ENCODE measurements around the gene HEYL.

The HEYL gene

DNA sequence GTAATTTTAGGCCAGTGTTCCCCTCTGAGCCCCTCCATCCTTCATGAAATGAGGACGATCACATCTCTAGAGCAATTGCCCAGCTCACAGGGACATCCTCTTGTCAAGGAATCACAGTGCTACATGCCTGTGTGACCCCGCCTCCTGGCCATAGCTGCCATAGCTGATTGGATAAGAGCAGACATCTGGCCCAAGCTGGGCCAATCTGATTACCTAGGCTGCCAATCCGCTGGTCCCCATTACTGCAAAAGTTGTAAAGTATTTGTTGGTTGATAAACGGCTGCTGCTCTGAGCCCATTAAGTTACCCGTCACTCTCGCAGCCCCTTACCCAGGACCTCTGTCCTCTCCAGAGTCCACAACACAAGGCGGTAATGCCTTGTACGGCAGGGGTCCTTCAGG lies 24.1 kb upstream of the HEYL start:
- DNase-seq: no peak

DNA sequence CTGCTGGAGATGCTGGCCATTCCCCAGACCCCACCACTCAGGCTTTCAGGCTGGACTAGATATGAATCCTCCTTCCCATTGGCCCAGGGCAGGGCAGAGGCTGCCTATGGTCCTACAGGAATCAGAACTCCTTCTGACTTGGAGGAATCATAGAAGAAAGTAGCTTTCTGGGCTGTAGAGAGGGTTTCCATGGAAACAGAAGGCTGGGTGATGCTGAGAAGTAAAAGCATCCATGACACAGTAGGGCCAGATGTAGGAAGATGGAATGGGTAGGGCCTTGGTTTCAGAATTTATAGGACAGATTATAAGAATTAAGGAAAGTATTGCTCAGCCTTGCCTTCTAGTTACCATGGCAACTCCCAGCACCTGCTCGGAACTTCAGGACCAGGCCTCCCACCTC lies 23.4 kb upstream of the HEYL start:
- no peak for DNase-seq

DNA sequence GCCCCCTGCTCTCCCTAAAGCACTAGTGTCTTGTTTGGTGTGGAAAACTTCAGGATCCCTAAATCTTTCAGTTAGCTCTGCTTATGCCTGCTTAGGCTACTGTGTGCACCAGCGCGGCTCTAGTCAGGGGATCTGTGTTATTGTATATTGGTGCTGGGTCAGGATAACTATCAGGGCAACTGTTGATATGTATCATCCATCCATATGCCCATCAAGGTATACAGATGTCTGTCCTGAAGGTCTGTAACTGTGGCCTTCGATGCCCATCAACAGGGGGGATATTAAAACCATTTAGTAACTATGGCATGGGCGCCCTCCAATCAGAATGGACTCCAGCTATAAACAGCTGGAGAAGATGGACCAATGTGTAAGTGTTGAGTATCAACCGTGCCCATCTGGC lies 20.1 kb upstream of the HEYL start:
- no peak for DNase-seq

DNA sequence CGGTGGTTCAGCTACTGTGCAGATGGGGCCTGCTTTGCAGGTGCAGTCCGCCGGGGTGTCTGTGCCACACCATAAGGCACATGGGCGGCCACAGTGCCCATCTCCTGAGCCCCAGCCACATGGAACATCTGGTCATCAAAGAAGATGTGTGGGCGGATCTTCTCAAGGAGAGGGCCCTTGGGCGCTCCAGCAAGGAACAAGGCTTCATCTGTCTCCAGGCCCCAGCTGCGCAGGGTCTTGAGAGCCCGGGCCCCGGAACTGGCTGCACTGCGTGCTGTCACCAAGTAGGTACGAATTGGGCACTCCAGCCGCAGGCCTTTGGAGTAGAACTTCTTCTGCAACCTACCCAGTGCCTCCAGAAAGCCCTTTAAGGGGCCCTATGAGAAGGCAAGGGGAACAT lies 19.7 kb upstream of the HEYL start:
- DNase-seq: no peak

DNA sequence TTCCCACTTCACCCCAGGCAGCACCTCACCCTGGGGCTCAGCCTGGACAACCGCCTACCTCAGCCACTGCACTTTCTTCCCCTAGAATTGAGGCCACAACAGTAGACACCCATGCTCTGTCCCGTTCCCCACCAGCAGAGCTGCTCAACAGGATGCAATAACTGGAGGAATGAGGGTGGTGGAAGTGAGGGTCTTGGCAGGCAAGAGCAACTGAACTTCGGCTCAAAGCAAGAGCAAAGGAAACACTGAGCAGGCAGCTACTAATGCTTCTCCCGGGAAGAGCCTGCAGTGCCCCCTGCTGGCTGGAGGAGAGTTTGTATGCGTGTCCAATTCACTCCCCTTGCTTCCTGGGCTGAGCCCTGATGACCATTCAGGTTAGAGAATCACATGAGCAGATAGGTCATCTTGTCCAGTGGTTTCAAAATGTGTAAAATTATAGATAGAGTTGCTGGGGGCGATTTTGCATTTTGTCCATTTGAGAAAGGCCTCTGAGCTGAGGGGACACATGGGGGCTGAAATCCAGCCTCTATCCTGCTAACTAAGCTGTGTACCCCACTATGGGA lies 18.6 kb upstream of the HEYL start:
- peak; percentile 22 to 34 for DNase-seq

DNA sequence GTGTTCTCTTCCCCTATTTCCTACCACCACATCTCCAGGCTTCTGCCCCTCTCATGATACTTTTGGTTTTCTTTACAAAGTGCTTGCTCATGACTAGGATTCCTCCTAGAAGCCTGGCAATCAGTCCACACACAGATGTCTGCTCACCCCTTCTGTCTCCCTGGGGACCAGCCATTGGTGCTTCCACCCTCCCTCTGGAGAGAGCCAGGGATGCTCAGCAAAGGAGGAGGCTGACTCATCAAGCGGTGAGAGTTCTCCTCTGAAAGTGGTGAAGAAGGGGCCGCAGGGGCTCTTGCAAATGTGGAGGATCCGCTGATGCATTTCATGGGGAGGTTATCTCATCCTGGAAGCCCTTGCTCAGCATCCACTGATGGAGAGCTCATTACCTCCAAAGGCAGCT lies 18.0 kb upstream of the HEYL start:
- DNase-seq: no peak

DNA sequence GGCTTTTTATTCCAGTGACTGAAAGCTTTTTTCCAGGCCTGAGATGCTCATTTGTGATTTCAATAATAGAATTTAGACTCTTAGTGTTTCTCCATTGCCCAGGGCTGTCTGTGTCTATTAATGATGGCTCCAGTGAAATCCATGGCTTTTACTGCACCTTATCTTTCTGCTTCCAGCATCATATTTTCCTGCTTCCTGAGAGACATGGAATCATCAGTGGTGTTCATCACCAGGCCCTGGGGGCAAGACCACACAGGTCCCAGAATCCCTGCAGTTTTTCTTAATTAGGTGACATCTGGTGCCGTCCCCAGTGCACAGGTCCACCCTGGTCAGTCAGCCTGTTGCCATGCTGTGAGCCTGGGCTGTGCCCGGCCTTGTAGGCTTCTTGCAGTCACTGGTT lies 16.9 kb upstream of the HEYL start:
- DNase-seq: no peak

DNA sequence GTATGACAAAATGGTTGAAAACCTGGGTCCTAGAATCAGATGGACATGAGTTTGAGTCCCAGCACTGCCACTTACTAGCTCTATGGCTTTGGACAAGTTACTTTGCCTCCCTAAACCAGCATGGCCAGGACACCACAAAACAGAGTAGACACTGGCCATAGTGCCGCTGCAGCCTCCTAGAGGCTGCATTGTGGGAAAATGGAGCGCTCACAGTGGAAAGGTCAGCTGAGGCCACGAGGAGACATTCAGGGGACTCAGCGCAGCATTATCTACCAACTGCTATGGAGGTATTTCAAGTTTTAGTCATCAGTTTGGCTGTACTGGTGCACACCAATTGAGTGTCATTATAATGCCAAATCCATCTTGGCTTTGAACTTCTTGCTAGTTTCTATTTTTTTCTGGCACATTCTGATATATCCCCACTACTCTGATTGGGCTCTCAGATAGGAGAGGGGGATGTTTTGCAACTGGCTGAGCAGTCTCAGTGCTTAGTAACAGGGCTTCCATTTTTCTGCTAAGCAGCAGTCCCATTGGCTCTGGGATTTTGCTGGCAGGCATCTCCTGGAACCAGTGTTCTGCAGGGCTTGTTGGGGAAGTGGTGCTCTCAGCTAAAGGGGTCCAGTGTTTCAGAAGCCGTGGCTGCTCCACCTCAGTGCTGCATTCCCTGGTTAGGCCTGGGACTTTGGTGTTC lies 16.3 kb upstream of the HEYL start:
- DNase-seq: no peak

DNA sequence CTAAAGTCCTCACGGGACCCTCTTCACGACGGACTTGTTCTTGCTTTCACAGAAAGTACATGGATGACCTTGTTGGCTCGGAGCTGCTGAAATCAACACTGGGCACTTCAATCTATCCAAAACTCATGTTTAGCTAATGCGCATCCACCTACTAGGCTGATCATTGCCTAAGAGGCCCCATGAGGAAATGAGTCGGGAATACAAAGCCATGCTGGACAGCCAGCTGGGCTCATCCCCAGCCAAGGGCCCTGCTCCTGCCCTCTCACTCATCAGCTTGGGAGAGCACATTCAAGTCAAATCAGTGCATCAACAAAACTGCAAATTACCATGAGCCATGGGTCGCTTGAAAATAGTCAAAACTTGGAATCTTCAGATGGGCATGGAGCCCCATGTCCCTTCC lies 14.8 kb upstream of the HEYL start:
- no peak for DNase-seq

DNA sequence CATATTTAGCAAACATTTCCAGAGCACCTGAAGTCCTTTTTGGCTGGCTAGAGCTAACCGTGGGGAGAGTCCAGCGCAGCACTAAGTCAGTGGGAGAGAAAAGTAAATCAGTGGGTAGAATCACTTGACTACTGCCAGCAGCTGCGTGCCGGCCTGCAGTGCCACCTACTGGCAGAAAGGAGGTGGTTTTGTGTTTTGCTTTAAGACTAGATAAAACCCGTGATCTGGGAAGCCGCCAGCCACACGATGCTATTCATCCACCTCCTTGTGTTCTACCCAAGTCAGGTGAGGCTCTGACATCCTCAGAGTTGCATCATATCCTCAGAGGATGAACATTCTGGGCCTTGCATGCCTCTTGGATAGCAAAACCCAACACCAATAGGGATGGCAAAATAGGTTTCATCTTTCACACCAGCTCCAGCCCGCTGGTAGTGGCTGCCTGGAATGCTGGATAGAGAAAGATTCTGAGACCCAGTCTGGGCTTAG lies 14.1 kb upstream of the HEYL start:
- peak; percentile 18 to 29 for DNase-seq

DNA sequence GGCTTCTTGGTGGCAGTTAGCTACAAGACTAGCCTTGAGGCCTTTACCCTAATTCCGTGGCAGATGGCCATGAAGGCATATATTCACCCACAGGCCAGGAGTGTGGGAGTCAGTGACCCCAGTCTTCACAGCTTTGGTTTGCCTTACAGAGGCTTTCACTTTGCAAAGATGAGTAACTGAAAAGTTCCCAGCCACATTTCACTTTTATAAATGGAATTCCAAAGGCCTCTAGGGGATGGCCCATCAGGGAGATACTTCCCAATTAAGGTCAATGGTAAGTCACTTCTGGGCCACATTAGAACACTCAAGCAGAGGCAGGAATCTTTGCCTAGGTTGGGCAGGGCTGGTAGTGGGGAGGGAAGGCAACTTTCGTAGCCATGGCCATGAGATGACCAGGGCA lies 13.1 kb upstream of the HEYL start:
- DNase-seq: no peak

DNA sequence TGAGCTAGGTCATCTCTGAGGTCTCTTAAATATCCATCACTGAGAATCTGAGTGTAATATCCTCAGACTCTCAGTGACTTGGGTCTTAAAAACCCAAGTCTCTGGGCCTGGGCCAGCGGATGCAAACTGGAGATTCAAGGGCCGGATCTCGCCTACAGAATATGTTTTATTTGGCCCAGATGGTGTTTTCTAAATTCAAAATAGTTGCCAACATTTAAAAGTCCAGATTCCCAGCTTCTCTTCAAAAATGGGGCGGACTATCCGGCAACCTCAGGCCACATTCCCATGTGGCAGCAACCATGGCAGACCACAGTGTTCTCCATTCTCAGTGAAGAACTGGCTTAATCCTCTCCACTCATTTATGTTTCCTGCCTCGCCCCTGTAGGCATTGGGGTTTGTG lies 12.7 kb upstream of the HEYL start:
- no peak for DNase-seq

DNA sequence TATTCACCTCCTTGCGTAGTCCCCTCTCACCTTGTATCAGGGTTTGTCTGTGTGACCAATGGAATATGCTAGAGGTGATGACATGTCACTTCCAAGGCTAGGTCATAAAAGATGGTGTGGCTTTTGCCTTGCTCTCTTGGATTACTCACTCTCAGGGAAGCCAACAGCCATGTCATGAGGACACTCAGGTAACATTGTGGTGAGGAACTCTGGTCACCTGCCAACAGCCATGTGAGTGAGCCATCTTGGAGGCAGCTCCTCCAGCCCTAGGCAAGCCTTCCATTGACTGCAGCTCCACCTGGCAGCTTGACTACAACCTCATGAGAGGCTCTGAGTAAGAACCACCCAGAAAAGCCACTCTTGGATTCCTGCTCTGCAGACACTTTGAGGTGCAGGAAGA lies 11.0 kb upstream of the HEYL start:
- DNase-seq: no peak

DNA sequence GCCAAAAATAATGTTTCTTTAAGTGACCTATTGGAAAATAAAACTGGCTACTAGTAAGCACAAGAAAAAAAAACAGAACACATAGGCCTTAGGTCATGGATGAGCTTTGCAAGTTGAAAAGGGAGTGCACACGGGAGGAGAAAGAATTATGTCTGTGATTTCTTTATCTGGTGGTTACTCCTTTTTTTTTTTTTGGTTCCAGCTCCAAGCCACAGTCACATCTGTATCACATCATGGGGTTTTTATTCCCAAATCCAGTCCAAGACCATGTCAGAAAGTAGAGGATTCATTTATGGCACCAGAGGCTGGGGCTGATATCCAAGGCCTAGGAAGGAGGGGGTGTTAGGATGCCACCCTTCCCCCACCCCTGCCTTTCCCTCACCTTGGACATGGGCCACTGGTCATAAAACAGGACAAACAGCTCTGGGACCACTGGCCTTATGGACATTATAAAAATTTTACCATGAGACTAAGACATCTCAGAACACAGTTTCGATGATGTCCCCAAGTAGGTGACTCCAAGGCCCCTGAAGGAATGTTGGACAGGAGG lies 10.3 kb upstream of the HEYL start:
- no peak for DNase-seq

DNA sequence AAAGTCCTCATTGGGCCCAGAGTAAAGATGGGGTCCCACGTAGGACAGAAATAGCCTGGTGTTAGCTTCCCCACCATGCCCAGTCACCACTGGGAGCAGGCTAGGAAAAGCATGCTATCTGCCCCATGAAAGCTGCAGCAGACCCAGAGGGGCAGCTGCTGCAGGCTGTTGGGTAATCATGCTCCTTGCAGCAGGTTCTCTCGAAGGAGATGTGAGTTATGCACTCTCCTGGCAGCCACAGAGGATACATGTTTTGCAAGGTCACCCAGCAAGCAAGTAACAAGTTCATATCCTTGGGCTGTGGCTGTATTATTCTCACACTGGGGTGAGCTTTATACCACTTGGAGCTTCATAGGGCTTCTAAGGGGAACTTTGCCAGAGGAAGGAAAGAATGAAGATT lies 9.1 kb upstream of the HEYL start:
- DNase-seq: no peak

DNA sequence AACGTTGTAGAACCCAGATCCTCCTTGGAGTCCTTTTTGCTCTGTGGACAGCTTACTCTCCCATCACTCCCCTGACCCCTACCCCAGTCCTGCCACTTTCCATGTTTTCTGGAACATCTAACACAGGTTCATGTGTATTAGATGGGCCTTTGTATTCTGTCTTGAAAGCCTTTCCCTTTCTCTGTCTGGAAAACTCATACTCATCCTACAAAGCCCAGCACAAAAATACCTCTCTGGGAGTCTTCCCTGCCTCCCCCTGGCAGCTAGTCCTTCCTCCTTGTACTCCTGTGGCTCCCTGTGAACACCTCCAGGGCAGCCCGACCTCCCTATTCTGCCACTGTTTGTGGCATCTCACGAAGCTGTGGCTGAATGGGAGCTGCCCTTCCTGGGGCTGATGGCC lies 7.8 kb upstream of the HEYL start:
- DNase-seq: no peak

DNA sequence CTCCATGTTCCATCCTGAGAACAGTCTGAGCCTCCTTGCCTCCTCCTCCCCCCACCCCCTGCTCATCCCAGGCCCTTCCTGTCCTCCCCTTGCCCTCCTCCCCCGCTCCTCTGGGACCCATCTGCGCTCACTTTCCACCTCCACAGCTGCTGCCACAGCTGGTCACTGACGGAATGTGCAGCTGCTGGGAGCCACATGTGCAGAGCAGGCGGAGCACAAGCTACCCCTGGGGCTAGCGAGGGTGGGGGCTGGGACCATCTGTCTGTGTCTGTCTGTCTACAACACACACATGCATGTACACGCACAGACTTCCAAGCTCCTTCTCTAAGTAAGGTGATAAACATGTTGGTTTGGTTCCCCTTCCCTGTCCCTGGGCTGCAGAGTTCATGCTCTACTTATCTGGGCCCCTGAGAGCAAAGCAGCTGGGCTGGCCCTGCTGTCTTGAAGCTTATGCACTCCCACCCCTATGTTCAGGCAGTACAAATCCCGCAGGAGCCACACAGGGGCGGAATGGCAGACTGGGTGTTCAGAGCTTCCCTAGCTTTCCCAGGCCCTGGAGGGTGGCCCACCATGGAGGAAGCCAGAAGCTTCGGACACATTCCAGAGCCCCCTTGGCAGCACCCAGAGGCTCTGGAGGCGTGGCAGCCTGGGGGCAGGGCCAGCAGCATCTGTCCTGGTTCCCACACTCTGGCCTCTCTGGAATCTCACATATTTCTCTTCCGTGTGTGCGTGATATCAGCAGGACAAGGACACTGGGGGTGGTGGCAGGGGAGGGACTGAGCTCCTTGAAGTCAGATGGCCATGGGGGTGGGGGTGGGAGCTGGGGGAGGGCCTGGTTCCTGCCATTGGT lies 7.0 kb upstream of the HEYL start:
- no peak for DNase-seq

DNA sequence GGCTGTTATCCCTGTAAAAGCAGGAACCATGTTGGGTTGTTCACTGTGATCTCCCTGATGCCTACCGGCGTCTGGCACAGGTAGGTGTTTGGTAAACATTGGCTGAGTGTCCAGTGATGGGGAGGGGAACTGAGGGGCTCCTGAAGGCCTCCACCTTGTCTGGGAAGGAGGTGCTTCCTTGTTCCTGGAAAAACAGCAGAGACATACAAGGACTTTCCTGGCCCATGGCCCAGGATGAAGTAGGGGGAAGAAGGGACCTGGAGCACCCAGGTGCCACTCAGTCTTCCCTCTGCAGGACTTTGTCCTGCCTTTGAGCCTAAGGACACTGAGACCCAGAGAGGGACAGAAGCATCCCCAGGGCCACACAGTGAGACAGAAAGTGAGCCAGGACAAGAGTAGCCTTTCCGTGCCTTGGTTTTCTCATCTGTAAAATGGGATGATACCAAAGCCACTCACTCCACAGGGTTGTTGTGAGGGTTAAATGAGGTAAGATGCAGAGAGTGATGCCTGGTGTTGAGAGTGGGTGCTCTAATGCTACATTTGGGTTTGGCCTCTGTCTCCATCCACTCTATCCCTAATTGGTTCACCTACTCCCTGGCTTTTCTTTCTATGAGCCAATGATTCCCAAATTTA lies 6.1 kb upstream of the HEYL start:
- DNase-seq: no peak

DNA sequence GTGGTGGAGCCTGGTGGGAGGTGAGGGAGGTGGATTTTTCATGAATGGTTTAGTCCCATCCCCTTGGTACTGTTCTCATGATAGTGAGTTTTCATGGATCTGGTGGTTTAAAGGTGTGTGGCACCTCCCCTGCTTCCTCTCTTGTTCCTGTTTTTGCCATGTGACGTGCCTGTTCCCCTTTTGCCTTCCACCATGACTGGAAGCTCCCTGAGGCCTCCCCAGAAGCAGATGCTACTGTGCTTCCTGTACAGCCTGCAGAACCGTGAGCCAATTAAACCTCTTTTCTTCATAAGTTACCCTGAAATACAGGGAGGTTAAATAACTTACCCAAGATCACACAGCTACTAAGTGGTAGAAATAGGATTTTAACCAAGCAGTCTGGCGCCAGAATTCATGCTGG lies 4.3 kb upstream of the HEYL start:
- DNase-seq: no peak

DNA sequence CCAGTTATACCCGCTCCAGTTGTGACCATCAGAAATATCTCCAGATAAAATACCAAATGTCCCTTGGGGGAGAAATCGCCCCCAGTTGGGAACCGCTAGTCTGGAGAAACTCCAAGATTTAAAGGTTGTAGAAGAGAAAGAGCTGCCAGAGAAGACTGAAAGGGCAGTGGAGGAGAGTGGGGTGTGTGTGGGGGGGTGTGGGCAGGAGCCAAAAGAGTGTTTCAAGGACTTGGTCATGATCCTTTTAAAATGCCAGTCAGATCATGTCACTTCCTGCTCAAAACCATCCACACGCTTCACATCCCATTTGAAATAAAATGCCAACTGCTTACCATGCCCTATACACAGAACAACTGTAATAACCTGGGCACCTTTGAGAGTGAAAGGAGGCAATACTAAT lies 3.4 kb upstream of the HEYL start:
- DNase-seq: no peak

DNA sequence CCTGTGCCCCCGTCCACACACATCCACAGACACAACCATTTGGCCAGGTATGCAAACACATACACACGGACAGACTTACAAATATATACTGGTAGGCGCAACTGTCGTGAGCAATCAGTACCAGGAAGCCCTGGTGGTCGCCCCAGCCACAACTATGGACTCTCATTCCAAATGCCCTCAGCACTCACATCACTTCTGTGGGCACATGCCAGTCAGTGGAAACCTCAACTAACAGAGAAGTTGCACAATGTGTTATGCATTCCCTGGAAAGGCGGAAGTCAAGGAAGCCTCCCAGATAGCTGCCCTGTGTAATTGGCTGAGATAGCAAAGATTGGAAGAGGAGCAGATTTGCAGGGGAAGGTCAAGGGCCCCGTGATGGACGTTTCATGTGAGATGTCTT lies 1.4 kb upstream of the HEYL start:
- DNase-seq: no peak

DNA sequence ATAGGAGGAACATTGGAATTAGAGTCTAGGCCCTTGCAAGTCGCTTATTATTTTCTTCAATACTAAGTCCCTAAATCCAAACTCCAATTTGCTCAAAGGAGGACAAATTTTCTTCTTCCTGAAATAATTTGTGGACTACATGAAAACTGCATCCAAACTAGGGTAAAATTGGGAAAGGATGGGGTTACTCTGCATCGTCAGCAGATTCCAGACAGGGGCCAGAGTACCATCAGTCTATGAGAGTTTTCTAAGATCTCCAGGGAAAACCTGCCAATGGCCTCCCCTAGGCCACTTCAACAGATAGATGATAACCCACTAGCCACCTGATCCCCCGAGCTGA lies 508 bp downstream of the HEYL start:
- no peak for DNase-seq

DNA sequence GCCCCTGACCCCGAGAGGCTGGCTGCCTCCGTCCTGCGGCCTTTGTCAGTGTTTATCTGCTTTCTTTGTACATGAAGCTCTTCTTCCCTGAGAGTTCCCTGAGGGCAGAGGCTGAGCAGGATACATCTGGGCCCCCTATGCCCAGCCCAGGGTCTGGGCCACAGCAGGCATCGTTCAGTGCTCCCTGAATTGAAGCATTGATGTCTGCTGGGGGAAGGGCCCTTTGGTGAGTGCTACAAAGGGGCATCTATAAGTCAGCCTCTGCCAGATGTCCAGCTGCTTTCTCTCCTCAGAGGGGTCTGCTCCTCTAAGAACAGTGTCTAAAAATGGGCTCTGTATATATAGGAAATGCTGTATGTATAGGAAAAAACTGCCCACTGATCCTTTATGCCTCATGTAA lies 2.1 kb downstream of the HEYL start:
- DNase-seq: no peak

DNA sequence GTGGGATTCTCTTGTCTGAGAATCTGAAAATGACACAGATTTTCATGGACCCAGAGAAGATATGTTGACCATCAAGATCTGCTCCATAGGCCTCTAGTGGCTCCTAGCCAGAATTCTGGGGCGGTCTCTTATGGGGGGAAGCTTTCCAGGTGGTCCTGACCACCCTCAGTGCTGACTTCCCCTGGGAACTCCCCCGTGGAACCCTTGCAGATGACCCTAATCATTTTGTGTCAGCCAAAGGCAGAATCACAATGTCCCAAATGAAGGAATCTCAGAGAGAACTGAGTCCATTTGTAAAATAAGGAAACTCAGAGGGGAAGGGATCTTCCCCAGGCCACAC lies 3.6 kb downstream of the HEYL start:
- DNase-seq: no peak

Data from NCI-H187 (cell line).